MM.1S (cell line): ENCODE results near the gene FBXL2.

Experiments used
- CTCF ChIP-seq: fragments of 300-600 bp; sonication (generic); IDR thresholded peaks from 2 replicates; pipeline ENCODE4 v1.5.1; 2016; ENCODE audit warnings: antibody characterized with exemption, low read length, mixed read lengths
- EZH2 ChIP-seq: fragments of 300-600 bp; sonication (generic); optimal IDR thresholded peaks from 2 replicates; pipeline ENCODE3; 2017; ENCODE audit warnings: low read depth, mild to moderate bottlenecking, antibody characterized with exemption, low read length, mixed read lengths

- TF ChIP-seq CTCF (no peak), EZH2 (no peak)
Observed at GRCh38 chr3:33317963-33318709, 40.9 kb downstream of the FBXL2 start.
